Measurements from ENCODE around the gene PTPN3.
"Not testable (repeated sequence)": the region's sequence is repeated elsewhere in the genome, so short reads cannot be mapped to it uniquely, and the experiment has no call there.

PTPN3 gene, protein sequence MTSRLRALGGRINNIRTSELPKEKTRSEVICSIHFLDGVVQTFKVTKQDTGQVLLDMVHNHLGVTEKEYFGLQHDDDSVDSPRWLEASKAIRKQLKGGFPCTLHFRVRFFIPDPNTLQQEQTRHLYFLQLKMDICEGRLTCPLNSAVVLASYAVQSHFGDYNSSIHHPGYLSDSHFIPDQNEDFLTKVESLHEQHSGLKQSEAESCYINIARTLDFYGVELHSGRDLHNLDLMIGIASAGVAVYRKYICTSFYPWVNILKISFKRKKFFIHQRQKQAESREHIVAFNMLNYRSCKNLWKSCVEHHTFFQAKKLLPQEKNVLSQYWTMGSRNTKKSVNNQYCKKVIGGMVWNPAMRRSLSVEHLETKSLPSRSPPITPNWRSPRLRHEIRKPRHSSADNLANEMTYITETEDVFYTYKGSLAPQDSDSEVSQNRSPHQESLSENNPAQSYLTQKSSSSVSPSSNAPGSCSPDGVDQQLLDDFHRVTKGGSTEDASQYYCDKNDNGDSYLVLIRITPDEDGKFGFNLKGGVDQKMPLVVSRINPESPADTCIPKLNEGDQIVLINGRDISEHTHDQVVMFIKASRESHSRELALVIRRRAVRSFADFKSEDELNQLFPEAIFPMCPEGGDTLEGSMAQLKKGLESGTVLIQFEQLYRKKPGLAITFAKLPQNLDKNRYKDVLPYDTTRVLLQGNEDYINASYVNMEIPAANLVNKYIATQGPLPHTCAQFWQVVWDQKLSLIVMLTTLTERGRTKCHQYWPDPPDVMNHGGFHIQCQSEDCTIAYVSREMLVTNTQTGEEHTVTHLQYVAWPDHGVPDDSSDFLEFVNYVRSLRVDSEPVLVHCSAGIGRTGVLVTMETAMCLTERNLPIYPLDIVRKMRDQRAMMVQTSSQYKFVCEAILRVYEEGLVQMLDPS

DNA sequence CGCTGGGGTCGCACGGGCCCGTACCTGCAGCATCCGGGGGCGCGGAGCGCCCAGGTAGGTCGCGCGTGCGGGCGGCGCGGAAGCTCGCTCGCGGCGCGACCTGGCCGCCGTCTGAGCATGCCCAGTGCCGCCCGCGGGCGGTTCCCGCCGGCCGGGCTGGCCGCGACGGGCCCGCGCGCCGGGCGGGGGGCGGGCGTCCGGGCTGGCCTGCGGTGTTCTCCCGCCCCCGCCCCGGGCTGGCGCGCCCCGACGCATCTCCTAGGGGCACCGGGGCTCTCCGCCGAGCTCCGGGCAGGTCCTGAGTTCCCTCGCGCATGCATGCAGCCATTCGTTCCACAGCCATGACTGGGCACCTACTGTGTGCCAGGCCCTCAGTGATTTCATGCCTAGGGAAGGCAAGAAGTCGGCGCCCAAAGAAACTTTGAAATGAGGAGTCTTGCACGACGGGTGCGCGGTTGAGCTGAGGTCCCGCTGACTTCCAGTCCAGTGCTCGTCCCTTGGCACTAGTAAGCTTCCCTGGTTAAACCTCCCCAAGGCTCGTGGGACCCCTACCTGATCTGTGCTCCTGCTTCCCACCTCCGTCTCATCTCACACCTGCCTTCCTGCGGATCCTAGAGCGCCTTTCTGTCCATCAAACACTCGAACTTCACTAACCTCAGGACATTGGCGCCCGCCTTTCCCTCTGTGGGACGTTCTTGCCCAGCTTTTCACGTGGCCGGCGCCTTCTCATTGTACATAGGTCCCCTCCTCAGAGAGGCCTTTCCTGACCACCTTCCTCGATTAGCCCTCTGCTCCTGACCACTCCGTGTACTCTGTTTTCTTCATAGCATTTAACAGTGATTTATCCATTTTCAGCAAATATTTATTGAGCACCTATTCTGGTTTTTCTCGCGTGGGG, at the start of gene PTPN3:
Gene PTPN3, minus strand, starts transcription at position 113 of the 898 bp plus-strand sequence. CDS start 34,873 bp downstream, outside the sequence.
- peak; percentile 3 for DNase-seq

DNA sequence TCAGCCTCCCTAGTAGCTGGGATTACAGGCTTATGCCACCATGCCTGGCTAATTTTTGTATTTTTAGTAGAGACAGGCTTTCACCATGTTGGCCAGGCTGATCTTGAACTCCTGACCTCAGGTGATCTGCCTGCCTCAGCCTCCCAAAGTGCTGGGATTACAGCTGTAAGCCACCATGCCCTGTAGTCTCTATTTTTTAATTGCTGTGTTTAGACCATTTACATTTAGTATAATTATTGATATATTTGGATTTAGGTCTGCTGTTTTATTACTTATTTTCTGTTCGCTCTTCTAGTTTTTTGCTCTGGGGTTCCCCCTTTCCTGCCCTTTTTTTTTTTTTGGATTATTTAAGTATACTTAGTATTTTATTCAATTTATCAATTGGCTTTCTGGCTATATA, 46.8 kb upstream of the PTPN3 start:
- not testable (repeated sequence) for DNase-seq

DNA sequence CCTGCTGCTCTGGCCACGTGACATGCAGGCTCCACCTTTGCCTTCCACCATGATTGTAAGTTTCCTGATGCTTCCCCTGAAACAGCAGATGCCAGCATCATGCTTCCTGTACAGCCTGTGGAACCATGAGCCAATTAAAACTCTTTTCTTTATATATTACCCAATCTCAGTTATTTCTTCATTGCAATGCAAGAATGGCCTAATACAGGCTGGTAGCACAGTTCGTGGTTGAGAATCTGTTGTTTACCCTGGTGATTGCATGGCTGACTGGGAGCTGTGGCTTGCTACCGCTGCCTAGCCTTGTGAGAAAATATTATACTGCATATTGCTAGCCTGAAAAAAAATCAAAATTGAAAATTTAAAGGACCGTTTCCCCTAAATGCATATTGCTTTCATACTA, 44.8 kb upstream of the PTPN3 start:
- no peak for DNase-seq

DNA sequence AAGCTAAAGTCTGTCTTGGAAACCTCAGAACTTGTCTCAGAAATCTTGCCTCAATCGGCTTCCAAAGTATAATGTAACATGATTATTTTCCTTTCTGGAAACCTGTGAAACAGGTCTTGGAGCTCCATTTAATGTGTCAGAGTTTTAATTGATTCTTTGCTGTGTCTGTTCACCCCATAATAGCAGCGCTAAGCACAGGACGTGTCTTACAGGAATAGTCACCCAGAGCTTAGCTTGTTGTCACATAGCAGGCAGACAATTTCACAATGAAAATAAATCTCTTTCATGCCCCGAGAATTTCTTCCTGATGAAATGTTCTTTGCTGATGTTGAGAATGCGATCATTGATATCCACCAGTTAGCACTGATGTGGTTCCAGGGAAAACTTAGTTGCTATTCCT, 40.2 kb upstream of the PTPN3 start:
- no peak for DNase-seq

DNA sequence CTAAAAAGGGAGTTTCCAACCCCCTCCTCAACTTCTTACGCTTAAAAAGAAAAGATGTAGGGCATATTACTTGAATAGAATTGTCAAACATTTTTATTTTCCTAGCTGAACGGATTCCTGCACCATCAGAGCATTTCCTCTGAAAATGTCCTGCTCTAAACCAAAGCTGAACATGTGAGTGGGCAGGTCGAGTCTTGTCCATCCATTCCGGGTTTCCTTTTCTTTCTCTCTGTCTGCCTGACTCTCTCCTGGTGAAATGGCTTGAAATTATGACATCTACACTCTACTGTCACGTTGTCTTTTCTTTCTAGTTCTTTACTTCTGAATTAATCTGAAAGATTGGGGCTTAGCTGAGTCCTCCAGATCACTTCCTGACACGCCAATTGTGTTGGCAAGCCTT, 39.2 kb upstream of the PTPN3 start:
- no peak for DNase-seq

DNA sequence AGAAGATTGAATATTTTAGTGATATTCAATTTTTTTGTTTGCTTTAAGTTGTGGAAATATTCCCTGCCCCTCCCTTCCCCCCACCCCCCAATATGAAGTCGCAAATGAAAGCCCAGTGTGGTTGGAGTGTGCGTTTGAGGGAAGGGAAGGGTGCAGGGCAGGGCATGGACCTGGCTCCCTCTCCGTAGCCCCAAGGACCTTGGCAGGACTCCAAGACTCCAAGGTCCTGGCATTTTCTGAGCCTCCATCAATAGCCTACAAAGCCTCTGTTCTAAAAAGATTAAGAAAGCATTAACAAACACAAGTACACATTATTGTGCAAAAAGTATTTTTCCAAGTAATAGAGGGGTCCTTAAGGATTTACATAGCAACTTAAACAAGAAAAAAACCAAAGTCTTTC, 38.8 kb upstream of the PTPN3 start:
- DNase-seq = no peak

DNA sequence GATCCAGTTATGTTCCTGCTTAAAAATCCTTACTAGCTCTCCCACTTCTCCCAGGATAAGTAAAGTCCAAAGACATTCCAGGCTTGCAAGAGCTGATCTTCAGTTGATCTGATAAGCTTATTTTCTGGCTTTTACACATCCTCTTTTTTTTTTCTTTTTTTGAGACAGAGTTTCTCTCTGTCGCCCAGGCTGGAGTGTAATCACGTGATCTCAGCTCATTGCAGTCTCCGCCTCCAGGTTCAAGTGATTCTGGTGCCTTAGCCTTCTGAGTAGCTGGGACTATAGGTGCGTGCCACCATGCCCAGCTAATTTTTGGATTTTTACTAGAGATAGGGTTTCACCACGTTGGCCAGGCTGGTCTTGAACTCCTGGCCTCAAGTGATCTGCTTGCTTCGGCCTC, 37.3 kb upstream of the PTPN3 start:
- no peak for DNase-seq

DNA sequence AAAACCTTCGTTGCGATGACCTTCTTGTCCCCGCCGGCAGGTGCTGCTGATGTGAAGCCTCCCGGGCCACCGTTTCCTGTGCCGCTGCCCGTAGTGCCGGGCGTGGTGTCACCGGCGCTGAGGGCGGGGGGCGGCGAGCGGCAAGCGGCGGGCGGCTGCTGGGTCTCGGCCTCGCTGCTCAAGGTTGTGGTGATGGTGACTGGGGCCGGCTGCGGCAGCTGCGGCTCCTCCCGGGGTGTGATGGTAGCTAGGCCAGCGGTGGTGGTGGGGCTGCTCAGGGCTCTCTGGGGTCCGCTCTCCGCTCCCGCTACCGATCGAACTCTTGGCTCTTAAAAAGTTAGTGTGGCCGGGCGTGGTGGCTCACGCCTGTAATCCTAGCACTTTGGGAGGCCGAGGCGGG, 36.0 kb upstream of the PTPN3 start:
- no peak for DNase-seq

DNA sequence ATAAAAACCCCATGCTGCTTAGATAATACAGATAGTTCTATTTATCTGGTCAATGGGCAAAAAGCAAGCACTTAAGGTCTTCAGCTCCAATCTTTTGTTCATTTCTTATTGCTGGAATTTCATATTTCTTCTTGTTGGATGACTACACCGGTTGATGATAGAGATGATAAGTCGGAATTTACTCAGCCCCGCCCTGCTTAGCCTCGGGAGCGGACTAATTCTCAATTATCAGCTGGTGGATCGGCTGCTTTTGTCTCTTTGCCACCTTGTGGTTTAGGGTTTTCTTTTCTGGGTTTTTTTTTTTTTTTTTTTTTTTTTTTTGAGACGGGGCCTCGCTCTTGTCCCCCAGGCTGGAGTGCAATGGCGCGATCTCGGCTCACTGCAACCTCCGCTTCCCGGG, 34.5 kb upstream of the PTPN3 start:
- DNase-seq = not testable (repeated sequence)

DNA sequence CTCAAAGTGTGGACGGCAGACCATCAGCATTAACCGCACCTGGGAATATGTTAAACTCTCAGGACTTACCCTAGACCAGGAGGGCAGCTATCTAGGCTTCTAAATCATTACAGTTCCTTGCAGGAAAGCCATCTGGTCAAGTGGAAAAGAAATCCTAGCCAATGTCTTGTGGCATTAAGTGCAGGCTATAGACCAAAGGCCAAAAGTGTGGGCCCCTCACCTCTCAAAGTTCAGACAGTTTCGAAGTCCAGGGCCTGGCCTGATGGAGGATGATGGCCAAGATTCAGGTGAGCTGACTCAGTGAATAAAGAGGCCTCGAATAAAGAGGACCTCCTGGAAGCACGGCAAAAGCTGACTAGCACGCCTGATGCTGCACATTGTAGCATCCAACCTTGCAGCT, 24.0 kb upstream of the PTPN3 start:
- DNase-seq = no peak

DNA sequence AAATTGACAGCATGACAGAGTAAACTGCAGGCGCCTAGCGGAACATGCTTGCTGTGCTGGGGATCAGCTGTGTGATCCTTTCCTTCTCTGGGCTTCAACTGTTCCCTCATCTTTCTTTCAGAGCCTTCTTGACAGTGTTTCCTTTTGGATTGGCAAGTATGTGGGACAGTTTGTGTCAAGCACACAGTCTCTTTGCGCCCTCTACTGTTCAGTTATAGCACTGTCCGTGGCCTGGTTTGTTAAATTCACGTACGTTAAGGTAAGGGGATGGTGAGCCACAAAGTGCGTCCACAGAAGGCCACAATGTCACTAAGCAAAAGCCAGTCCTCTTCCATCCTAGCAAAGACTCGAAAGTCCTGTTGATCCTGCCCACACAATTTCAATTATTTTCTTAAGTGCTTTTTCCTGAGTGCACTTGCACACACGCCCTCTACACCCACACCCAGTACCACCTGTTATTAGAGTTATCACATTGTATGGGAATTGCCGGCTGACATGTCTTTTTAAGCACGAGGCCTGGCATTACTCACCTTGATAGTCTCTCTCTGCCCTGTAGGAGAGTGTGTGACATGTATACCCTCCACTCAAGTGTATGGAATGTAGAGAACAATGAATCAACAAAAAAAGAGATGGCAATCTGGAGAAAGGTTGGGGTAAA, 22.5 kb upstream of the PTPN3 start:
- peak; percentile 60 for DNase-seq

DNA sequence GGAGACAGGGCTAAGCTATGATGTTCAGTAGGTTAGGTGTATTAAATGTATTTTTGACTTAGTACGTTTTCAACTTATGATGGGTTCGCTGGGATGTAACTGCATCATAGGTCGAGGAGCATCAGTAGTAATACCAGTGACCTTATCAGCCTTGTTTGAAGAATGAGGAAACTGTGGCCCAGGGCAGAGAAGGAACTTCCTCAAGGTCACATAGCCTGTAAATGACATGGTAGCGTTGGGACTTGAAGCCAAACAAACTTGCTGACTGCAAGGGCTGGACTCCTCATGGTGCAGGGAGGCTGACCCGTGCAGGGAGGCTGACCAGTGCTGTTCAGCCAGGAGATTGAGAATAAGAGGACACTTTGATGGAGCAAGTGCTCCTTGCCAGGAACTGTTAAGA, 21.3 kb upstream of the PTPN3 start:
- DNase-seq = no peak

DNA sequence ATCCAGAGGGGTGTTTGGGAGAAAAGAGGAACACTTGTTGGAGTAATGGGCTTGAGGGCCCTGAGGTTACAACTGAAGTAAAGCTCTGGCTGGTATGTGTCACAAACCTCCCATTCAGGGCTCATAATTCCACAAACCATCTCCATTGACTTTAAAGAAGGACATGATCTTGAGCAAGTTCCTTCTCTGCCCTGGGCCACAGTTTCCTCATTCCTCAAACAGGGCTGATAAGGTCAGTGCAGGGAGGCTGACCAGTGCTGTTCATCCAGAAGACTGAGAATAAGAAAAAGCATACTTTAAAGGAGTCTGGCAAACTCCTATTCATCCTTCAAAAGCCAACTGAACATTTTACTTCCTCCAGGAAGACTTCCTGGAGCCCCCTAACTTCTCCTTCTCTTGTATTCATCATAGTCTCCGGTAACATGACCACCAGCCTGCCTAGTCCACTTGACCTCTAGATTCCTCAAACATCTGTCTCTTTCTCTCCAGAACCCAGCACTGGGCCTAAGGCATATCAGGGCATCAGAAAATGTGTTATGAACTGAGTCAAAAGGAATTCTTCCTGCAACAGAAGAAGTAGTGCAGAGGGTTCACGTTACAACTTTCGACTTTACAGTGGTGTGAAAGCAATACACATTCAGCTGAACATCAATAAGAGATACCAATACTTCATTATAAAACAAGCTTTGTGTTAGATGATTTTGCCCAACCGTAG, 20.7 kb upstream of the PTPN3 start:
- no peak for DNase-seq

DNA sequence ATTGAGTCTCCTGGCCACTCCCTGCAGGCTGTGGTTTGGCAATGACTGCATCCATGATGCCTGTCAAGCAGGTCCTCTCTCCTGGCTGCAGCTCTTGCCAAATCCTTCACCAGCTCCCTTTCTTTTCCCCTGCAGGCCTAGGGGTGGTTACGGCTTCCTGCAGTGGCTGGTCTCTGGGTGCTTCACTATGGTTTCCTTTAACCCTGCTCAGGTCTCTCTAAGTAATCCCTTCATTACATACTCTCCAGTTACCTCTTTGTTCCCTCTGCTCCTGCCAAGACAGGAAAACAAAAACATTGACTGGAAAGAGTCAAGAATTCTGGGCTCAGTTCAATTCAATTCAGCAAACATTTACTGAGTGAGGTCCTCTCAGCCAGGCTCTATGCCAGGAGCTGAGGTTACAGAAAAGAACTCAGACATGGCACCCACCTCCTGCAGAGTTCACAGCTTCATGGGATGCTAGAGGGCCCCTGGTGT, 19.8 kb upstream of the PTPN3 start:
- no peak for DNase-seq

DNA sequence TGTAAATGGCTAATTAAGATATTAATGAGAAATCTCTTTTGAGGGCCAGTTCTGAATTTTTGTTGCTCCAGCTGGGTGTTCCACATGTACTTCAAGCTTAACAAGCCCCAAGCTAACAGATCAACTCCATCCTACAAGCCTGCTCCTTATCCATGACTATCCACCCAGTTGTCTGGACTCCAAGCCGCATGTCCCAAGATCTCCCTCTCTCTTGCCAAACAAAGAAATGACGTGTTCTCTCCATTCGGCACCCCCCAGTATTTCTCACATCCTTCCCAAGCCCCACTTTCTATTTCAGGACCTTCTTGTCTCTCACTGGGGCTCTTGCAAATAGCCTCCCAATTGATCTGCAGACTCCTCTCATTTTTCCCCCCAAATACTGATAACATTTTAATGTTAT, 15.8 kb upstream of the PTPN3 start:
- DNase-seq = no peak

DNA sequence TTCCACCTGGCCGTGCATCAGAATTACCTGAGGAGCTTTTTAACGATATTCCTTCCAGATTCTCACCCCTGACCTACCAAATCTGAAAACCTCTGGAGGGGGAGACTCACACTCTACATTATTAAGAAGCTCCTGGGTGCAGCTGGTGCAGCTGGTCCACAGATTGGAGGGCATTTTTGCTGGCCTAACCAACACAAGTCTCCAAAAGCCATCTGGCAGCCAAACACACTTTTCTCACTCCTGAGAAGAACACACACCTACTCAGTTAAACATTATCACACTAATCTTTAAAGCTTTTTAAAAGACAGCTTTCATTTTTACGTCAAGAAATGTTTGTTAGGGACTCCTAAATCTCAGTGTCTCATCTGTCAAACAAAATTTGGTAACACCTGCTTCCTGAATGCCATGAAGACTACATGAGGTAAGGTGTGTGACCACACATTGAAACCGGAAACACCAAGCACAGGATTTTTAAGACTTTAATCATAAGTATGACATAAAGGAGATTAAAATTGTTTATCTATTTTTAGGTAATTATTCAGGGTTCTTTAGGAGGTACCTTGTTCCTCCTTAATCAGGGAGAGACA, 14.2 kb upstream of the PTPN3 start:
- no peak for DNase-seq

DNA sequence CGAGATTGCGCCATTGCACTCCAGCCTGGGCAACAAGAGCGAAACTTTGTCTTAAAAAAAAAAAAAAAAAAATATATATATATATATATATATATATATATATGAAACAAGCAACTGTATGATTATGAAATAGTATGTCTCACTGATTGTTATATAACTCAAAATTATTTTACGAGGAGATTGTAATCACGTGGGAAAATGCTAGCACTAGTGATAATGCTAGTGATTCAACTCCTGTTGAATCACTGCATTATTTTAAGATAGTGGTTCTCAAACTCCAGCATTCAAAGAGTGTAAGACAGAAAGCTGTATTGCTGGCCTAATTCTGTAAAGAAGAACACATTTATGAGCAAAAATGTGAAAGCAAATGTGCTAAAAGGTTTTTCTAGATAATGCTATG, 12.4 kb upstream of the PTPN3 start:
- no peak for DNase-seq

DNA sequence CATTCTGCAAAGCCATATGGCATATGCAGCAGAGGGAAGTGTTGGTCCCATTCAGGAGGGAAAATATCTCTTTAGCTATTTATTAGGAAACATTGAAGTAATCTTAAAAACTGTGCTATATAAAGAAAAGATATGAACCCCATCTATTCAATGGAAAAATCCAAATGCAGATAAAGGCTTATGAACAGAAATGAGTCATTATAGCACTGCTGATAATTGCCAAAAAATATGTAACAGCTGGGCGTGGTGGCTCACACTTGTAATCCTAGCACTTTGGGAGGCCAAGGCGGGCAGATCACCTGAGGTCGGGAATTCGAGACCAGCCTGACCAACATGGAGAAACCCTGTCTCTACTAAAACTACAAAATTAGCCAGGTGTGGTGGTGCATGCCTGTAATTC, 11.9 kb upstream of the PTPN3 start:
- DNase-seq = not testable (repeated sequence)

DNA sequence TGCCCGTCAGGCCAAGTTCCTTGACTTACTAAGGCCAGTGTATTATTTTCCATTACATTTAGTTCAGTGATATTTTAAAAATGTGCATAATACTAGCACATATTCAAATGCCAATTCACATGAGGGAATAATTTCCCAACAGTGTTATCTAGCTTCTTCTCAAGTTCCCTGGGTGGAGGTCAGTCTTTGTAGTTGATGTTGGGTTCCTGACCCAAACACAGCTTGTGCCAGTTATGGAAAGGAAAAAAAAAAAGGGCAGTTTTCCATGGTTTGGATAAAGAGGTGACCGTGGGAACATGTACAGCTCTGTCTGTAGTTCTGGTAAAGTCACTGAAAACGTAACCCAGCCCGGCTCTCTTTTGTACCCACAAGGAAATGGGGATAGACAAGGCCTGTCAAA, 11.5 kb upstream of the PTPN3 start:
- no peak for DNase-seq

DNA sequence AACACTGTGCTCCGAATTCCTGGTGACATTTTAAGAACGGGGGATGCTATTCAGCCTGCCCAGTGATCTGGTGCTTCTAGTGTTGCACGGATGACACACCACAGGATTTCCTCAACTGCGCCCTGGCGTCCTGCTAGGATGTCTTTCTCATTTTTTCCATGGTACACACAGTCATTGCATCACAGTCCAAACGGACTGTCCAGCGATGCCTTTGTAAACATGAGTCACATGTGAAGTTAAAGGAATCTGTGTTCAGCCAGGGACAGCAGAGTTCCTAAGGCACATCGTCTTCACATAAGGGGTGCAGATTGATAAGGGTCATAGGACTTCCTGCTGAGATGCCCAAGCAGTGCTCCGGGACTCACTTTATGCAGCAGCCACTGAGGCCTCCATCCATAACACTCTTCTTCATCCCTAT, 9.3 kb upstream of the PTPN3 start:
- no peak for DNase-seq

DNA sequence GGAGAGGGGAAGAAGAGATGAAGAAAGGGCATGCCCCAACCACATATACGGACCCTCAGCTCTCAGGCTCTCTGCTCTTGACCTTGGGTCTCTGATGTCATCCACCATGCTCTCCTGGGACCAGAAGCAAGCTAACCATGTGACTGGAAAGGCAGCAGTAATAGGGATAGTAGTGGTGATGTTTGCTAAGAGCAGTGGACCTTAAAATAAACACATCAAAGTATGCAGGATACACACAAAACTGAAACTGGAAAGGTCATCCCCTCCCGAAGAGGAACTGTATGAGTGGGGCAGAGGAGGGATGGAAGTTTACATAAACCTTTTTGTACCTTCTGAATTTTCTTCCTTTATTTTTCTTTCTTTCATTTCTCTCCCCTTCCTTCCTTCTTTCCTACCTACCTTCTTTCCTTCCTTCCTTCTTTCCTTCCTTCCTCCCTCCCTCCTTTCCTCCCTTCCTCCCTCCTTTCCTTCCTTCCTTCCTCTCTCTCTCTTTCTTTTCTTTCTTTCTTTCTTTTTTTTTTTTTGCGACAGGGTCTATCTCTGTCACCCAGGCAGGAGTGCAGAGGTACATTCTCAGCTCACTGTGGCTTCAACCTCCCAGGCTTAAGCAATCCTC, 8.1 kb upstream of the PTPN3 start:
- DNase-seq = no peak

Measured in NCI-H1436 (cell line).